ENCODE measurements around the gene TEX35. TPM values are rescaled to one million over a fixed set of nuclear protein-coding genes. Genes with fewer than 3 reads are reported as not detected.

The TEX35 gene
- total RNA-seq, 3 donors from 2014 or later: not detected

DNA sequence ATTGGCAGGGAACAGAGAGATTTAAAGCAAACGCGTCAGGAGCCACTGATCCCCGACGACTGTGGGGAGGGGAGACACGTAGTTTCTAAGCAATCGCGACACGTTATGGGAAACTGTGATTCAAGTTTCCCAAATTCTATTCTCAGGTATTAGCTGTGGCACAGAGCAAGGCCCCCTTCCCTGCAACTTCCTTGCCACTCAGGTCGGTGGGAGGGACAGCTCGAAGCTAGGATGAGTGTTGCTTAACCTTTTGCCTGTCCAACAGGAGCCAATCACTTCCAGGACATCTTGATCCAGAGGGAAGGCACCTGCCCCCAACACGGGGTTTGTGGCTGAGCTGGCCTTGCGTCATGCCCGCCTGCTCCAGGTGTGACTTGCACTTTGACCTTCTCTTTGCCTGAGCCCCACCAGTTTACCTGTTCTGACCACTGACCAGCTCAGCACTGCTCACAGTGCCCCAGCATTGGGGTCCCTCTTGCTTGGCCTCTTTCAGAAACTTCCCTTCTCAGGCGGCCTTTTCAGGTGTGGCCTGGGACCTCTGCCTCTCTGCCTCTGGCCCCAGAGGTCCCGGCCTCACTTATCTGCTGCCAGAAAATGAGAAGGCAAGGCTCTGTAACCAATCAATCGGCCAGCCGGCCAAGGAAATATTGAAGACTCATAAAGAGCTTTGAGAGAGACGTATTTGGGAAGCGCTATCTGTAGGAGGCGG, 24.6 kb downstream of the TEX35 start:
- Mint-ChIP-seq H3K36me3 (ENCODE audit: insufficient read depth) (no peaks in the 10 kb centered on the region), H3K27me3 (ENCODE audit: low read depth) (no peaks in the 10 kb centered on the region), H3K4me3 (no peak overlapping the region), H3K9me3 (no peaks in the 10 kb centered on the region), H3K4me1 (ENCODE audit: low read depth) (peaks cover 5% of the 10 kb centered on the region)
- DNase-seq (no peak), ATAC-seq (no peak)

GRCh38 chr1:178538192-178538916, 25.4 kb downstream of the TEX35 start:
- no peak overlapping the region for H3K4me3 Mint-ChIP-seq

DNA sequence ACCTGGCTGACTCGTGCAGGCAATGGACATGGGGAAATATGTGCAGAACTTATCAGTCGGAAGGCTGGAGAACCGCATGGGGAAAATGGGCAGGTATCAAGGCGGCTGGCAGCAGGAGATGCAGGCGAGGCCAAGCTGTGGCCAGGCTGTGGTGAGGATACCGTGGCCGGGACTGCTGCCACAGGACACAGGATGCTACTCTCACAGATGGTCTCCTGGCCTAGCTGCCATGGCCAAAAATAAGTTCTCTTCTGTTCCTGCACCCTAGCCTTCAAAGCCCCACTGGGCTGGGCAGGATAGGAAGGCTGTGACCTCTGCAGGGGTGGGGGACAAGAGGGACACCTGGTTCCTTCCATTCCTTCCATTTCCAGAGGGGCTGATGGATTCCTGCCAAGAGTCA, 26.4 kb downstream of the TEX35 start:
- H3K9me3 Mint-ChIP-seq: no peaks in the 10 kb centered on the region
- H3K4me3 Mint-ChIP-seq: no peak overlapping the region
- ATAC-seq (no peak), DNase-seq (no peak)
- no peaks in the 10 kb centered on the region for H3K27me3 Mint-ChIP-seq (ENCODE audit: low read depth)
- peaks cover 10% of the 10 kb centered on the region for H3K4me1 Mint-ChIP-seq (ENCODE audit: low read depth)
- H3K36me3 Mint-ChIP-seq (ENCODE audit: insufficient read depth): no peaks in the 10 kb centered on the region

More at GRCh38 chr1:178538192-178538916, 25.4 kb downstream of the TEX35 start:
- ATAC-seq (no peak), DNase-seq (no peak)
- Mint-ChIP-seq H3K9me3 (no peaks in the 10 kb centered on the region), H3K4me1 (ENCODE audit: low read depth) (peaks cover 8% of the 10 kb centered on the region), H3K36me3 (ENCODE audit: insufficient read depth) (no peaks in the 10 kb centered on the region), H3K27me3 (ENCODE audit: low read depth) (no peaks in the 10 kb centered on the region)

DNA sequence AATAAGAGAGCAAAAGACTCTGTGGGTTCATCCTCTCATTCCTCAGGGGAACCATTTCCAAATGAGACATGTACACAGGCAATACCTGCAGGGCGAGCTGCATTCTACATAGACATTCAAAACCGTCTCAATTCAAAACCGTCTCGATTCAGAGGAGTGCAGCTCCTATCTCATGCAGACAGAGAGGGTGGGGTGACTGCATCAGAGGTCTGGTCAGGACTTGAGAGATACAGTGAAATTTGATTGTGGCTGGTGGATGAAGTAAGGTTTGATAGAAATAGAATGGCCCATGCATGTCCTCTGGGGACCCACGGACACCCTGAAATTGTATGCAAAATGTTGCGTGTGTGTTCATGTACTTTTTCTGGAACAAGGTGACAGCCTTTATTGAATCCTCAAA, 27.3 kb downstream of the TEX35 start:
- Mint-ChIP-seq H3K27me3 (ENCODE audit: low read depth) (no peaks in the 10 kb centered on the region), H3K36me3 (ENCODE audit: insufficient read depth) (no peaks in the 10 kb centered on the region), H3K9me3 (no peaks in the 10 kb centered on the region), H3K4me3 (no peak overlapping the region), H3K4me1 (ENCODE audit: low read depth) (peaks cover 10% of the 10 kb centered on the region)
- DNase-seq: no peak
- no peak for ATAC-seq

GRCh38 chr1:178540646-178541045, 27.7 kb downstream of the TEX35 start:
- H3K36me3 Mint-ChIP-seq (ENCODE audit: insufficient read depth): no peaks in the 10 kb centered on the region
- peak overlapping the region; percentile 17 for H3K4me3 Mint-ChIP-seq
- DNase-seq: no peak
- H3K27me3 Mint-ChIP-seq (ENCODE audit: low read depth): no peaks in the 10 kb centered on the region
- no peak for ATAC-seq
- no peaks in the 10 kb centered on the region for H3K9me3 Mint-ChIP-seq
- H3K4me1 Mint-ChIP-seq (ENCODE audit: low read depth): peaks cover 10% of the 10 kb centered on the region

GRCh38 chr1:178541379-178541778, 28.5 kb downstream of the TEX35 start:
- H3K36me3 Mint-ChIP-seq (ENCODE audit: insufficient read depth): no peaks in the 10 kb centered on the region

DNA sequence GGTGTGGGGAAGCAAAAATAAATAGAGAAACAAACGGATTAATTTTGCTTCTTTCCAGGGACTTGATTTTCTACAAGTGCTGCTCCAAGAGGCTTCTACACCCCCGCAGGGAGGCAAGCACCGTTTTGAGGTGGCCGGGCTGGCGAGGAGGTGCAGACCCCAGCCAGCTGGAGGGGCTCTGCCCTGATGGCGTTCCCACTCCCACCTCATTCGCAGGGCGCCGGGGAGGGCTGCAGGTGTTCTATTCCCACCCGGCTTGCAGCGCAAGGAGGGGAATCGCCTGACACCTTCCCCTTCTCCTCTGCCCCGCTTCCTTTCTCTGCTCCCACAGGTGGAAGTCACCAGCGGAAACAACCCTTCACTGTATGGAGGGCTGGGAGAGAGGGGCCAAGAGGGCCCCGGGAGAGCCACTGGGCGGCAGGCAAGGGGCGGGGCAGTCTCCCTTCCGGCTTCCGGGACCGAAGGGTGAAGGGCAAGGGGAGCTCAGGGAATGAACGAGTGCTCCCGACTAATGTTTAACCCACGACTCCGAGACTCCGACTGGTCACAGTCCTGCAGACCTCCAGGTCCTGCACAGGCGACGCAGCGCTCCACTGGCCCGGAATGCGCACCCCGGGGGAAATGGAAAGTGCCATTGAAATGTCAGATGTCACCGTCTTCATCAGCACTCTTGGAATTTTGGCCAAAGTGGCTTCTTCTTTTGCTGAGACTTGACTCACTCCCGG, 29.1 kb downstream of the TEX35 start:
- Mint-ChIP-seq H3K4me3 (peak overlapping the region; percentile 90), H3K36me3 (ENCODE audit: insufficient read depth) (no peaks in the 10 kb centered on the region), H3K4me1 (ENCODE audit: low read depth) (peaks cover 10% of the 10 kb centered on the region), H3K27me3 (ENCODE audit: low read depth) (no peaks in the 10 kb centered on the region), H3K9me3 (no peaks in the 10 kb centered on the region)
- DNase-seq: peak; percentile 13
- ATAC-seq: peak; percentile 61 to 68

More at GRCh38 chr1:178541379-178541778, 28.5 kb downstream of the TEX35 start:
- Mint-ChIP-seq H3K4me3 (peak overlapping the region; percentile 90), H3K27me3 (ENCODE audit: low read depth) (no peaks in the 10 kb centered on the region), H3K4me1 (ENCODE audit: low read depth) (peaks cover 10% of the 10 kb centered on the region), H3K9me3 (no peaks in the 10 kb centered on the region)
- DNase-seq (no peak), ATAC-seq (no peak)

DNA sequence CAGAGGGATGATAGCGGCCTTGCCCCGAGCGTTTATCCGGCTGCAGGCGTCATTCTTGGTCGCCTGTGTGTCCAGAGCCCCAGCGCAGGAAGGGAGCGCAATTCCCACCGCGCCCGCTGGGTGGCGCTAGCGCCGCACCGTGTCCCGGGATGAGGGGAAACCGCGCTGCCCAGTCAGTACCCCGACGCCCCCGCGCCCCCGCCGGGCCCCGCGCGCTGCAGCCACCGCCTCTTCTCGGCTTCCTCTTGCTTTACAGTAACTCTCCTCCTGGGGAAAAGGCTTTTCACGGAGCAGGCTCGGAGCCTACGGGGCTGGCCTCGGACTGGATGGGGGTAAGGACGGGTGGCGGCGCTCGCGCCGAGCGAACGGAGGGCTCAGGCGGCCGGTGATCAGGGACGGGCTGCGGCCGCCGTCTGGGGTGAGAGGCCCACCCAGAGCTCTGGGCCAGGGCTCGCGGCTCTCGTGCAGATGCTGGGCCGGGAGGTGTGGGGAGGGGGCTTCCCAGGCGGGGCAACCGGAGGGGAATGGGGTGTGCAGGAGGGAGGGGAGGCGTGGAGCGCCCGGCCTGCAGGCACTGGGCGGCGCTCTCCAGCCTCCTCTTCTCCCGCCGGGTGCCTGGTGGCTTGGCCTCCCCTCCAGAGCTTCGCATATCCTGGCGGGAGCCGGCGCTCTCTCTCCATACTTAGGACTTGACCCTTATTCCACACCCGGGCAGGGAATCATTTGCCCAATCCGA, 29.8 kb downstream of the TEX35 start:
- Mint-ChIP-seq H3K36me3 (ENCODE audit: insufficient read depth) (no peaks in the 10 kb centered on the region), H3K4me1 (ENCODE audit: low read depth) (peaks cover 10% of the 10 kb centered on the region), H3K4me3 (peak overlapping the region; percentile 90), H3K9me3 (no peaks in the 10 kb centered on the region), H3K27me3 (ENCODE audit: low read depth) (no peaks in the 10 kb centered on the region)
- DNase-seq (peak; percentile 85), ATAC-seq (peak; percentile 91)

- H3K36me3 Mint-ChIP-seq (ENCODE audit: insufficient read depth): no peaks in the 10 kb centered on the region
- H3K4me1 Mint-ChIP-seq (ENCODE audit: low read depth): peaks cover 10% of the 10 kb centered on the region
- ATAC-seq (peak in 1 of 2 donors; percentile 2), DNase-seq (no peak)
- H3K9me3 Mint-ChIP-seq: no peaks in the 10 kb centered on the region
- peak overlapping the region; percentile 90 for H3K4me3 Mint-ChIP-seq
- H3K27me3 Mint-ChIP-seq (ENCODE audit: low read depth): no peaks in the 10 kb centered on the region
Observed at GRCh38 chr1:178543290-178543607, 30.3 kb downstream of the TEX35 start.

DNA sequence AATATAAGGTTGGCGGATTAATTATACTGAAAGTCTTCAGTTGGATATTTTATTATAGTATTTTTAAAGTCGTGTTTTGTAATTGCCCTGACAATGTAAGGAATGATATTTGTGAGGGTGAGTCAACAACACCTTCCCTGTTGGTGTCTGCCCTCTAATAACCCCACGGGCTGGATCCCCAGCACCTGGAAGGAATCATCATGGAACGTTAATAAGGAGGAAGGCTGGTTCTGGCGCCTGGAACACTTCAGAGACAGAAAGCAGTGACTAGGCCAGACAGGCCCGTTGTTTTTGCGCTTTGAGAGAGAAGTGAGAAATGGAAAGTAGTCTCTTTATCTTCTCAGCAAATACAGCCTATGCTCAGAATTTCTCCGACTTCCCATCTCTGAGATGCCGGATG, 31.6 kb downstream of the TEX35 start:
- Mint-ChIP-seq H3K4me3 (no peak overlapping the region), H3K9me3 (no peaks in the 10 kb centered on the region), H3K4me1 (ENCODE audit: low read depth) (peaks cover 10% of the 10 kb centered on the region), H3K36me3 (ENCODE audit: insufficient read depth) (no peaks in the 10 kb centered on the region), H3K27me3 (ENCODE audit: low read depth) (no peaks in the 10 kb centered on the region)
- ATAC-seq (no peak), DNase-seq (no peak)

GRCh38 chr1:178548108-178548507, 35.2 kb downstream of the TEX35 start:
- Mint-ChIP-seq H3K4me1 (ENCODE audit: low read depth) (peaks cover 5% of the 10 kb centered on the region), H3K27me3 (ENCODE audit: low read depth) (no peaks in the 10 kb centered on the region), H3K36me3 (ENCODE audit: insufficient read depth) (peaks cover 7% of the 10 kb centered on the region), H3K4me3 (no peak overlapping the region), H3K9me3 (no peaks in the 10 kb centered on the region)
- ATAC-seq: no peak
- DNase-seq: no peak

GRCh38 chr1:178551307-178551706, 38.4 kb downstream of the TEX35 start:
- H3K27me3 Mint-ChIP-seq (ENCODE audit: low read depth): no peaks in the 10 kb centered on the region
- H3K36me3 Mint-ChIP-seq (ENCODE audit: insufficient read depth): peaks cover 7% of the 10 kb centered on the region
- no peaks in the 10 kb centered on the region for H3K4me1 Mint-ChIP-seq (ENCODE audit: low read depth)
- H3K9me3 Mint-ChIP-seq: peaks cover 10% of the 10 kb centered on the region
- no peak overlapping the region for H3K4me3 Mint-ChIP-seq
- DNase-seq (no peak), ATAC-seq (no peak)

GRCh38 chr1:178551940-178552339, 39.0 kb downstream of the TEX35 start:
- Mint-ChIP-seq H3K9me3 (peaks cover 10% of the 10 kb centered on the region), H3K36me3 (ENCODE audit: insufficient read depth) (peaks cover 7% of the 10 kb centered on the region), H3K27me3 (ENCODE audit: low read depth) (no peaks in the 10 kb centered on the region), H3K4me3 (no peak overlapping the region), H3K4me1 (ENCODE audit: low read depth) (no peaks in the 10 kb centered on the region)
- DNase-seq: no peak
- no peak for ATAC-seq

- no peaks in the 10 kb centered on the region for H3K4me1 Mint-ChIP-seq (ENCODE audit: low read depth)
- H3K9me3 Mint-ChIP-seq: peaks cover 10% of the 10 kb centered on the region
- DNase-seq (no peak), ATAC-seq (no peak)
- peaks cover 7% of the 10 kb centered on the region for H3K36me3 Mint-ChIP-seq (ENCODE audit: insufficient read depth)
- H3K4me3 Mint-ChIP-seq: no peak overlapping the region
- no peaks in the 10 kb centered on the region for H3K27me3 Mint-ChIP-seq (ENCODE audit: low read depth)
Observed at GRCh38 chr1:178552856-178553255, 39.9 kb downstream of the TEX35 start.

Measured in activated T-cell treated with anti-CD3 and anti-CD28 coated beads, Interleukin-2, amount 50 U/mL, for 4 hours (primary cell).